Stimulated activated CD8-positive, alpha-beta memory T cell treated with anti-CD3 and anti-CD28 coated beads, Interleukin-15, amount 100 ng/mL, for 4 hours (primary cell): ENCODE measurements around the gene PLA2G5.

Experiments
- DNase-seq, 2 donors: peaks; one replicate each; pipeline ENCODE4 v3.0.0-alpha.2; 2020; ENCODE audit warnings: low read depth in 2 of 2

PLA2G5 gene

DNA sequence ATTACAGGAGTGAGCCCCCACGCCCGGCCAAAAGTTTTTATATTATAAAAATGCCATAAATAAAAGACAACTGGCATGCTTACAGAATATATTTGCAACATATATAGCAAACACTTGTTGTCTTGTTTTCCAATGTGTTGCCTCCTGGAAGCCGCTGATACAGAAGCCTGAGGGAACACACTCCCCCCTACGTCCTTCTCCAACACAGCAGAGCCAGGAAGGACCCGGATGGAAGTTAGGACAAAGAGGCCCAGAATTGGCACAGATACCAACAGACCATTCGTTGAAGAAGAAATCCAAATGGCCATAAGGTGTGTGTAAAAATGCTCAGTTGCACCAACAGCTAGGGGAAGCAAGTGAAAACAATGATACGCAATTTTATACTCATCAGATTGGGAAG lies 1.3 kb upstream of the PLA2G5 start:
- DNase-seq, result no peak

DNA sequence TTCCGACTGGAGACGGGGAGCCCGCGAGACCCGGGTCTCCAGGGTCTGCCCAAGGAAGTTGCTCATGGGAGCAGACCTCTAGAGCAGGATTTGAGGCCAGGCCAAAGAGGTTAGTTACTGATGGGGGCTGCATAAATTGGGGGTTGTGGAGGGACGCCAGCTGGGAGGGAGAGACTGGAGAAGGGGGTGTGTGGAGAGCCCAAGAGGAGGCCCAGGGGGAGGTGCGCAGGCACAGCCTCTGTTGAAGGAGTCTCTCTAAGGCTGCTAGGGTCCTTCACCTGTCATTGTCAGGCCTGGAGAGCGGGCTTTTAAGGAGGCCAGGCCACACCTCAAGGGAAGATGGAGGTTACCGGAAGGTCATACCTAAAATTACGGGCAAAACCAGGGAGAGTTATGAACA lies 363 bp downstream of the PLA2G5 start:
- DNase-seq, result no peak

DNA sequence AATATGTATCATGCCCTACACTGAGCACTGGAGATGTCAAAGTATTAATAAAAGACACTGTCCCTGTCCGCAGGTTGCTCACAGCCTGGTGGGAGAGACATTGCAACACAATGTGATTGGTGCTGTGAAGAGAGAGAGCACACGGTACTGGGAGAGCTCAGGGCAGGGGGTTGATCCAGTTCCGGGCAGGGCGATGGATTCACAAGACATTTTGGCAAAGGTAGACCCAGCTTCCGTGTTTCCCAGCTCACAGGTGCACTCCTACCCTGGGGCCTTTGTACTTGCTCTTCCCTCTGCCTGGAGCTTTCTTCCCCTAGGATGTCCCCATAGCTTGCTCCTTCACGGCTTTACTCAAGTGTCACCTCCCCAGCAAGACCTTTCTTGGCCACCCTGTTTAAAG lies 1.4 kb downstream of the PLA2G5 start:
- DNase-seq, result no peak

DNA sequence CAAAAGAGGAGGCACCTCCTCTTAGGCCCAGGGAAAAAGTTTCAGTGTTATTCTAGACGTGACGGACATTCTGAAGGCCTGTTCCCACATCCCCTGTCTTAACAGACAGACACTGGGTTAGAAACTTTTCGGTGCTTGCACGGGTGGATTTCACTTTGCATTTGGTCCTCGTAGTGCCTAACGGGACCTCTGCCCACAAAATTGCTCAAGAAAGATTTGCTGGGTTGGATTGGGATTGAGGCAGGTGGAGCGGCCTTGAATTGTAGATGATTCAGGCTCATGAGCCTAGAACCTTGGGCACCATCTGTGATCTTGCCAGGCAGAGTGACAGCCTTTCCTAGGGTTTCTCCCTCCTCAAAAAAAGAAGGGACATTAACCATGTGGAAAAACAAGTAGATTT lies 2.8 kb downstream of the PLA2G5 start:
- DNase-seq, result no peak

DNA sequence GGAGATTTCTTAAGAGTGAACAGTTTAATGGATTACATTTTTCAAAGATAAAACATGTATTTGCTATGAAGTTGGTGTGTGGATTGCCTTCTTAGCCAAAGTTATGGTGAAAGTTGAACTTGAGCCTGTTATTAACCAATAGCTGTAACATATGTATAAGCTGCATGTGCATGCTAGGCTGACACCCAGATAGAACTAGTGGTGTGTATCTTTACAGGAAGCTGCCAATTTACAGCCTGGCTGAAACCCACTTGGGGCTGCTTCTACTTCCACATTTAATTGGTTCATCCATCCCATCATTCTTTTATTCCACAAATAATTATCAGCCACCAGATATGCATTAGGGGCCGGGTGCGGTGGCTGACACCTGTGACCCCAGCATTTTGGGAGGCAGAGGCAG lies 3.3 kb downstream of the PLA2G5 start:
- DNase-seq, result no peak

DNA sequence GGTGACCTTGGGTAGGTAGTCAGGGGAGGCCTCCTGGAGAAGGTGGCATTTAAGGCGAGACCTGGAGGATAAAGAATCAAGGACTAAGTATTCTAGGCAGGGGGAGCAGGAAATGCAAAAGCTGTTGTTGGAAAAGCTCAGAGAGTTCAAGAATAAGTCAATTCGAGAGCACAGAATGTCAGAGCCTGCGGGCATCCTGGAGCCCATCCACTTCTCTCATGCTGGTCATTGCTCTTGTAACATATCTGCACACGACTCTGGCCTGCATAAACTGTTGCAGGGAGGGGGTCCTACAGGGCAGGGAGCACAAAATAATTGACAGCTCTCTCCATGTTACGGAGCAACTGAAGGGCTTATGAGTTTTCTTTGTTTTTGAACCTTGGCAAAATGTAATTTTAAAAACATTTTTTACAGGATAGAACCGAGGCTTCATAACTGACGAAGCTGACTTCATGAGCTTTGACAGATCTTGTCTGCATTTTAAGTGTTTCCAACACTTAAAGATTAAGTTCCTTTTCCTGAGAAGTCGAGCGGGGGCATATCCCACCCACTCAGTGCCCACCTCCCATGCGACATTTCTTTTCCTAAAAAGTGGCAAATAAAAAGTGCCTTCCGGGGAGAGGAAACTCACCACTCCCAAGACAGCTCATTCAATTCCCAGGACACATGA lies 4.2 kb downstream of the PLA2G5 start:
- DNase-seq, result no peak

DNA sequence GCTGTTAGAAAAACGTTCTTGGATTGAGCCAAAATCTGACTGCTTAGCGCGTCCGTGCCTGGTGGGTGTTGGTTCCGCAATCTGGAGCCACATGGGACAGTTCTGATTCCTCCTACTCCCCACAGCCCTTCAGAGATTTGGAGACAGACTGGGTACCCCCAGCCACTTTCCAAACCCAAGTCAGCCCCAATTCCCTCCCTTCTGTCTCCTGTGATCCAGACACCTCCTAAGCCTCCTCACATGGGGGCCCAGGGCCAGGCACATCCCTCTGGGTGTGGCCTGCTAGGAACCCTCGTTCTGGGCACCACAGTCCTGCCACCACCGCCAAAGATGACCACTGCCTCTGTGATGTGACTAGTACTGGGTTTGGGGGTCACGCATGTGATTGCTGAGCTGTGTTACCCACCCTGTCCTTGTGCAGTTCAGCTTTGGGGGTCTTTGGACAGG lies 4.8 kb downstream of the PLA2G5 start:
- no peak for DNase-seq

DNA sequence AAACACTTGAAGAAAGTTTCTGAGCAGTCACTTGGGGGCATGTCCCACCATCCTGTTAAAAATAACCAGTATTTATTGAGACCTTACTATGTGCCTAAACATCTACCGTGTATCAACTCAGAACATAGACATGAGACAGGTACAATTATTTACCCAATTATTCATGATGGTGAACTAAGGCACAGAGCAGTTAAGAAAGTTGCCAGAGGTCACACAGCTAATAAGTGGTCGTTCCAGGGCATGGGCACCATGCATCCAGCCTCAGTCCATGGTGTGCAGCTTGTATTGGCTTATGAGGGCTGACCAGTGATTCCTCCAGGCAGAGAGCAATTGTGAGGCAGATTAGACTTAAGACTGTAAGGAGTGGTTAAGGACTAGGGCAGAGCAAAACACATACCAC lies 5.4 kb downstream of the PLA2G5 start:
- no peak for DNase-seq

DNA sequence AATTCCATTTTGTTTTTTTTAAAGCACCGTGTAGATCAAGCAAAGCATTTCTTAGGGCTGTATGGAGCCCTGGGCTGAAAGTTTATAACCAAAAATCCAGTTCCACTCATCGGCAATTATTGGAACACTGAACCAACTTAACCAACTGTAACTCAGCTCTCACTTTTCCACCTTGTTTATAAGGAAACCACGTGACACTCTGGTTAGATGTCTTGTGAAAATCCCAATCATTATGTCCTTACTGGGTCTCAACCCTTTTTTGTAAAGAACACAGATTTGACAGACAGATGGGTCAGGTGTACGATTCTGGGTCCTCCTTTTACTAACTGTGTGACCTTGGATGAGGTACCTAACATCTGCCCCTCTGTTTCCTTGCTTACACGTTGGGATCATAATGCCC lies 6.2 kb downstream of the PLA2G5 start:
- no peak for DNase-seq

DNA sequence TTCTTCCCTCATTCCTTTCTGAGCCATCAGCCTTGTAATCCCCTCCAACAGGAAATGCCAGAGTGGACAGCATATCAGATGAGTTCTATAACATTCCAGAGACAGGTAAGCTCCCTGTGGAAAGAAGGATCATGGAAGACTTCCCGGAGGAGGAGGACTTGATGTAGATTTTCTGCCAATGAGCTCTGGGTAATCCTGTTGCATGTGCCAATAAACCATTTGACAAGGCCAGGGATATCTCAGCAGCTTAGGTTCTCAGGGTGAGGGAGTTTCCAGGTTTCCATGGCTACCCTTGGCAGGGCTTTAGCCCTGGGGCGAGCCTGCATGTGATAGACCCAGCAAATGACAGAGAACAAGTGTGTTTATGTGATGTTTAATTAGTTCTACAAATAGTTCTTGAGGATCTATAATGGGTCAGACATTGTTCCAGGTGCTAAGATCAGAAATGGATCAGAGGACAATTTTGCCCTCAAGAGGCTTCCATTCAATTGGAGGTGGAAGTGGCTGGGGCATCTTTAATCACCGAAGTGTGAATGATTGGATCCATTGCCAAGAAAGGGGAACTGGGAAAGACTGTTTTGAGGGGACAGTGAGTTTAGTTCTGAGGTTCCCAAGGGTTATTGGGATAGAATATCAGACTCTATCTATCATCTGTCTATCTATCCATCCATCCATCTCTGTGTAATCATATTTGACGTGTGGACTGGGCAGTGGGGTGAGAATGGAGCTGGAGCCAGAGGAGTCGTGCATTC lies 6.9 kb downstream of the PLA2G5 start:
- no peak for DNase-seq

DNA sequence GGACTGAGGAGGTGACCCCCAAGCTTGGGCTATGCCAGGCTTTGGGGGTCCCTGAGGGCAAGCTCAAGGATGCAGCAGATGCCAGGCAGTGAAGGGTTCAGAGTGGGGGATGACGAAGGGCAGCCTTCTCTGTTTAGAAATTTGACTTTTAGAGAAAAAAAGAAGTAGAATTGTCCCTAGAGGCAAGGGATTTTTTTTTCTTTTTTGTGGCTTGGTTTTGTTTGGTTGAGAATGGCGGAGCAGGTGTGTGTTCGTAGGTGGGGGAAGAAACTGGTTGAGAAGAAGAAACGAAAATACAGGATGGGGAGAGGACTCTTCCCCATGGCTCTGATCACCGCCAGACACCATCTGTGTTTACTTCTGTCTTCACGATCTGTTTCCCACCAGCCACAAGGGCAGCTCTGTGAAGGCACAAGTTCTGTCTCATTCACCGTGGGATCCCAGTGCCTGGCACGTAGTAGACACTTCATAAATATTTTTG lies 8.2 kb downstream of the PLA2G5 start:
- no peak for DNase-seq

DNA sequence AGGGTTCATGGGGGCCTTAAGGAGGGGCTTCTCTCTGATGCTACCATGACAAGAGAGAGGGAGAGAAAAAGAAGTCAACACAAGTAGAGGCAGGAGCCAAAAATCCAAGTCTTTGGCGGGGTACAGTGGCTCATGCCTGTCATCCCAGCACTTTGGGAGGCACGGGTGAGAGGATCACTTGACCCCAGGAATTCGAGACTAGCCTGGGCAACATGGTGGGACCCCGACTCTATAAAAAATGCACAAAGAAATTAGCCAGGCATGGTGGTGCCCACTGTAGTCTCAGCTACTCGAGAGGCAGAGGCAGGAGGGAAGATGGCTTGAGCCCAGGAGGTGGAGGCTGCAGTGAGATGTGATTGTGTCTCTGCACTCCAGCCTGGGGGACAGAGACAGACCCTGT lies 8.7 kb downstream of the PLA2G5 start:
- no peak for DNase-seq

DNA sequence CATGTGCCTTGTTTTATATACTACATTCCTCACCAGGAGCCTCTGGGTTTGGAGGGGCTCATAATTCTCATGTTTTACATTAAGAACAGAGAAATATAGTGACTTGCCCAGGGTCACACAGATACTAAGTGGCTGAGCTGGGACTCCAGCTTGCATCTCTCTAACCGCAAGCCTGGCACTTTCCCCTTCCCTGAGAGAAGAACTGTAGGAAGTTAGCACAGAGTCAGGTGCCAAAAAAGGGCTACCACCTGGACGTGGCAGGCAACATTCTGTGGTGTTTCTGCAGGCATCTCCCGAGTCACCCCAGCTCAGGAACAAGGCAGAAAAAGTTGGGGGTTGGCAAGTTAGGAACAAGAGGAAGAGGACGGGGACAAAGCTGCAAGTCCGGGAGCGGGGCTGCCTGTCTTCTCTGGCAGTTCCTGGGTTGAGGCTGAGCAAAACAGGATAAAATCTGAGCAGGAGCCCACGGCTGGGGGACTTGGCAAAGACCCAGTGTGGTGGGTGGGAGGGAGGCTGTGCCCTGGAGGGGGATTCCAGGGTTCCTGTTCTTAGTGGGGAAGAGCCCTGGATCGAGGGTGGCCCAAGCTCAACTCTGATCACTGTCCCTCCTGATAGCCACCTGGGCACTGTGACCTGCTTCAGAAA lies 9.8 kb downstream of the PLA2G5 start:
- DNase-seq, result no peak

DNA sequence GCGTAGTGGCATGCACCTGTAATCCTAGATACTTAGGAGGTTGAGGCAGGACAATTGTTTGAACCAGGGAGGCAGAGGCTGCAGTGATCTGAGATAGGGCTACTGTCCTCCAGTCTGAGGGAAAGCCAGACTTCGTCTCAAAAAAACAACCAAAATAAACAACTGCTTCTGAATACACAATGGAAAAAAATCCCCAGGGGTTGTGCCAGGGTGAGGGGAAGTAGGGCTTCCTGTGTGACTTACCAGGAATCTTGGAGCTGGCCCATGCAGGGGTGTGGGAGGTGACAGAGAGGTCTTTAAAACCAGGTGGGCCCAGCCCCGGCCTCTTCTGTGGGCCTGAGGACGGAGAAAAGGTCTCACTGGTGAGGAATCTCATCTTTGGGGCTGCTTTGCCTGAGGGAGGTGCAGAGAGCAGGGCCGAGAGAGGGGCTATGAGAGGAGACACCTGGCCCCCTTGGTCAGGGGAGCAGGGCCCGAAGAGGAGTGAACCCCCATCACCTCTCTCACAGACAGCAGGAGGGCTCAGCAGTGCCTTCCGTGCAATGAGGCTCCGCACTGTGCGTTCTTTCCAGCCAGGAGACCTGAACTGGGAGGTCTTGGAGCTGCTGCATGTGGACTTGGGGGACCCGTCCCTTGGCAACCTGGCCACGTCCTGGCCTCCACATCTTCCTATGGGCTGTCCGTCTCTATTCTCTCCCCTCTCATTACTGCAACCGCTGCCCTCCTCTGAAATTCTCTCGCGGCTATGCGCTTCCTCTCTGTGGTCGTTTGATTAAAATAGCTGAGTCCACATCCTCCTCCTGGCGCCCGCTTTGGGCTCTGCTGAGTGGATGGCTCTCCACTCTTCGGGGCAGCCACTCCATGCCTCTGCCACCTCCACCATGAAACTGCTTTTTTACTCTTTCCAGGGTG lies 10.7 kb downstream of the PLA2G5 start:
- DNase-seq, result no peak

DNA sequence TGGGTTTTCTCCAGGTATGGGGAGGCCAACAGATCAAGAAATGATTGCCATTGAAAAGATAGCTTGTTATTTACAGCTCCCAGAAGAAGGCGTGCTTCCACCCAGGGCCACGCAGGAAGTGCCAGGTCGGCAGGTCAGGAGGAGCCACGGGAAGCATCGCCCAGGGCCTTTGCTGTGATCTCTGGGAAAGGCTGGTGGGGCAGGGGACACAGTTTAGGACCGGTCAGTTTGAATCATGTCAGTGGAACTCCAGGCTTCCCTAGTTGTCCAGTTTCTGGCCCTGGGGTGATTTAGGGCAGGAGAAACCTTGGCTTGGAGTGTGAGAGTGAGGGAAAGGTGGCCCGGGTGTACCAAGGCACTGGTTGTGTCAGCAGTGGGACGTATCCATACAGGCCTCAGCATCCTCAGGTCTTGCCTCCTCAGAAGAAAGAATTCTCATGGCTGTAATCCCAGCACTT lies 11.4 kb downstream of the PLA2G5 start:
- no peak for DNase-seq

DNA sequence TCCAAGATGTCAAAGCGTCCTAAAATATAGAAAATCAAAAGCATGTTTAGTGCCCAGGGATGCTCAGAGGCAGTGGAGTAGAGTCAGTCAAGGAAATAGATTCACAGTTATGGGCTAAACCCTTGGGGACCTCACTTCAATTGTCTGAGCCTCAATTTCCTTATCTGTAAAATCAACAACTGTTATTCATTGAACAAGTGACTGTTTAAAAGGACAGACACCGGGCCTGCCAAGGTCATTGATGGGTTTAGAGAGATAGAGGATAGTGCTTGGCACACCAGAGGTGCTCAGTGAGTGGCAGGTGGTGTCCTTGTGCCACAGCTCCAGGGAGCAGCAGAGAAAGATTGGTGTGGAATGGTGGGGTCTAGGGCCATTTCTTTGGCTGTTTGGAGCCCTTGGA lies 12.8 kb downstream of the PLA2G5 start:
- no peak for DNase-seq

DNA sequence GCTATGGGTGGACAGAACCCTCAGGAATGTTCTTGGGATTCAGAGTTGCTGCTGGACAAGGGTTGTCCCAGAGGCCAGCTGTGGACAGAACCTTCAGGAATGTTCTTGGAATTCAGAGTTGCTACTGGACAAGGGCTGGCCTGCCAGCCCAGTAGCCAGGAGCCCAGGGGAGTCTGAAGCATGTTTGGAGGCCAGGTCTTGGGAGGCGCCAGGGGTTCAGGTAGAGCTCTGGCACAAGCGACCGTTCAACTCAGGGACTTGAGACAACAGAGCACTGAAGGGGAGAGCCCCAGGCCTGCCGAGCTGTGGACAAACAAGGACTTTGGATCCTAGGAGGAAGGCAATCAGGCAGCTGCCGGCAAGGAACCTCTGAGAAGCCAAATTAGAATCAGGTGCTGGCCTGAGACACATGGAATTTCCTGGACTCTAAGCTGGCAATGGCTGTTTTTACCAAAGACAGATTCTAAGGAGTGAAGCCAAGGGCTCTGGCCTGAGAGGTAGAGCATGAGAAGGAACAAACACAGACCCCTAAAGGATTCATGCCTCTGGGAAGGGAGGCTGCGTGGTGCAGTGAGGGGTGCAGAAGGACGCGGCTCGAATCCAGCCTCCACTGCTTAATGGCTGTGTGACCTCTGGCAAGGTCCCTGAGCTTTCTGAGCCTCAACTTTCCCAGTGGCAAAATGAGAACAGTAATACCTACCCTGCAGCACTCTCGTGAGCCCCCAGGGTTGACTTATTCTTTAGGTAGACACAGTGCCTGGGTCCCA lies 13.4 kb downstream of the PLA2G5 start:
- no peak for DNase-seq

DNA sequence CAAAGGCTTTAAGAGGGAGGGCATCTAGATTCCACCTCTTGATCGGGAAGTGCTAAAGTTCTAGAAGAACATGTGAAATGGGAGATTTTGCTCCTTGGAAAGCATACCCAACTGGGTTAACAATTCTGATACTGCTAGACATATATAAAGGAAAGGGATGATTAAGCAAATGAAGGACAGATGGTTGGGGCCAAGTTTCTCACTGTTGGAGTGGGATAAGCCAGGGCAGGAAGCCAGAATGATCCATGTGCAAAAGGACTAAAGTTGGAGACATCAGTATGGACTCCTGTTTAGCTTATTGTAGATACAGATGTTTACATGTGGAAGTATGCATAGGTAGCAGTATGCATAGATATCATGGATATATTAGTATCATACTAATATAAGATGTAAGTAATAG lies 16.8 kb downstream of the PLA2G5 start:
- no peak for DNase-seq

DNA sequence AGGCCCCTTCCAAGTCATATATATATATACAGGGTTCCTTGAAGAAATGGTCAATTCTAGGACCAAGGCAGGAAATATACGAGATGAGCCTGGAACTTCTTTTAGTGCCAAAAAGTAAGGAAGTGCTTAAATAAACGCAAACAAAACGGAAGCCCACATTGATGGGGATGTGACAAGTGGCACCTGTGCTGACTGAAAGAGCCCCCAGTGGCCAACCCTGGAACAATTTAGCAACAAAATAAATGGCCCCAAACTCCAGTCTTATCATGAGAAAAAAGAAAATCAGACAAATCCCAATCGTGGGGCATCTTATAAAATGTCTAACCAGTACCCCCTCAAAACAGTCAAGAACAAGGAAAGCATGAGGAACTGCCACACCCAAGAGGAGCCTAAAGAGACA lies 17.7 kb downstream of the PLA2G5 start:
- DNase-seq, result no peak

DNA sequence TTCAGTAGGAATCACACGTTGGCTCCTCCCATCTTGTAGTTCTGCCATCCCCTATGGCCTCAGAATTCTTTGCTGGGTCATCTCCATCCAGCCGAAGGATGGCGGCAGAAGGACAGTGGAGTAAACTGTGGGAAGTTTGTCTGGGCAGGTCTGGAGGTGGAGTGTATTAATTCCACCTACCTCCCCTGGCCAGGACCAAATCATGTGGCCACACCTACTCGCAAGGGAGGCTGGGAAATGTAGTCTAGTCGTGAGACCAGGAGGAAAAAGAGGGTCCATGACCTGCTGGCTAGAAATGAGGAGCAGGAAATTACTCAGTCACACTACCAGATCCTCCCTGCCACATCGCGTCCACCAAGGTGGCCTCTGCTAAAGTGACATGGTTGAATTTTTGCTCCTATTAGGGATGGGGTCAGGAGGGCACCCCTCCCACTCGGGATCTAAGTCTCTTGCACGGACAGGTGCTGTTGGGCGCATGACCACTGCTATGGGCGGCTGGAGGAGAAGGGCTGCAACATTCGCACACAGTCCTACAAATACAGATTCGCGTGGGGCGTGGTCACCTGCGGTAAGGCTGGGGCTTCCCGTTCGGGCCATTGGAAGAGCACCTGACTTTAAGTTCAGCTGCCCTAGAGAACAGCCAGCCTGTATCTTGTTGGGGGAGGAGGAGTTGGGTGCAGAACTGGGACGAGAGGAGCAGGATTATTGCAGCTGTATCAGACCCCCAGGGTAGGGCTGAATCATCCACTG lies 19.5 kb downstream of the PLA2G5 start:
- DNase-seq, result no peak
